Stimulated activated naive CD4-positive, alpha-beta T cell (primary cell): ENCODE data around the gene TBC1D5.
"Not testable (repeated sequence)": the region's sequence is repeated elsewhere in the genome, so short reads cannot be mapped to it uniquely, and the experiment has no call there.

Source experiments
- DNase-seq, 6 experiments: peaks; one replicate each; lab custom pipeline; 2025; lab: John Stamatoyannopoulos, UW

The TBC1D5 gene

DNA sequence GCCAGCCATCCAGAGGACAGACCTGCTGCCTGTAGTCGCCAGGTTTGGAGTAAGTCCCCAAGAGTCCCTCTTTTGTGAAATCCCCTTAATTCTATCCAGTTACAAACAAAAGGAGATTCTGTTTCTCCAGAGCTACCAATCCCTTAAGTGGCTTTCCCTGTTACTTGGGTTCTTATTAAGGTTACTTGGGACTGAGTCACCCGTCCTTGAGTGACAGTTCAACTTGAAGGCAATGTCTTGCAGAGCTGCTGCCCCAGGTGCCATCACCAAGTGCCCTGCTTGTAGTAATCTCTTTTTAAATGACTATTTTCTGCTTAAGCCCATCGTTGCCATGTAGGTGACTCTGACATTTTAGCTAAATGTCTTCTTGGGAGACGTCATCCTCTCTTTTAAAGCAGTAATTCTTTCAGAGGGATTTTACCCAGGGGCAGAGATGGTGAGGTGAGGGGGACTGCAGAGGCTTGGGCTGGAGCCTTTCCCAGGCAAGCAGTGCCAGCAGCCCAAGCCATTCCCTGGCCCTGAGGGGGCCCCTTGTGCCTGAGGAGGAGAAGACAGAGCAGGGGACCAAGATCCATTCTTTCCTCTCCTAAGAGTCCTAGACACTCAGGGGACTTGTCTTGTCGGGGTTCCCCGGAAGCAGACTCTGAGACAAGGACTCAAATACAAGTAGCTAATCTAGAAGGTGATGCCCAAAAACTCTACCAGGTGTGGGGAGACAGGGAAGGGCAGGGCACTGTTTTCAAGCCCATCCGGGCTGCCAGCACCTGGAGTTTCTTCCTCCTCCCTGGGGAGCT, 604.0 kb downstream of the TBC1D5 start:
- DNase-seq: no peak

DNA sequence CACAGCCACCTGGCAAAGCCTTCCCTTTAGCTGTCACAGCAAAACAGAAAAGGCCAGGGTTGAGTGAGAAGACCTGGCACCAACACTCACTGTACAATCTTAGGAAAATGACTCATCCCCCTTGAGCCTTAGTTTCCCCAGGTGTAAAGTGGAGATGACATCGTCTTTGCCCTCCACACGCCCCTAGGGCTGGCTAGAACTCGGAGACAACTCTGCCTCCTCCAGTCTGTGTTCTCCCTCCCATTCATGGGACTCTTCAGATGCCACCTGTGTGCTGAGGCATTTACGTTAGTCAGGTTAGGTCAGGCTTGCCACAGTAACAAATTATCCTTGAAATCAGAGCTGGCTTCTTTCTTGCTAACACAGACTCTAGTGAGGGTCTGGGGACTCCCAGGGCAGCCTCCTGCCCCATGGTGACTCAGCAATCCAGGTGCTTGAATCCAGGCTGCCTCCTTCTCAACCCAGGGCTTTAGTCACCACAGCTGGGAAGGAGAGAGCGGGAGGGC, 605.1 kb downstream of the TBC1D5 start:
- no peak for DNase-seq

DNA sequence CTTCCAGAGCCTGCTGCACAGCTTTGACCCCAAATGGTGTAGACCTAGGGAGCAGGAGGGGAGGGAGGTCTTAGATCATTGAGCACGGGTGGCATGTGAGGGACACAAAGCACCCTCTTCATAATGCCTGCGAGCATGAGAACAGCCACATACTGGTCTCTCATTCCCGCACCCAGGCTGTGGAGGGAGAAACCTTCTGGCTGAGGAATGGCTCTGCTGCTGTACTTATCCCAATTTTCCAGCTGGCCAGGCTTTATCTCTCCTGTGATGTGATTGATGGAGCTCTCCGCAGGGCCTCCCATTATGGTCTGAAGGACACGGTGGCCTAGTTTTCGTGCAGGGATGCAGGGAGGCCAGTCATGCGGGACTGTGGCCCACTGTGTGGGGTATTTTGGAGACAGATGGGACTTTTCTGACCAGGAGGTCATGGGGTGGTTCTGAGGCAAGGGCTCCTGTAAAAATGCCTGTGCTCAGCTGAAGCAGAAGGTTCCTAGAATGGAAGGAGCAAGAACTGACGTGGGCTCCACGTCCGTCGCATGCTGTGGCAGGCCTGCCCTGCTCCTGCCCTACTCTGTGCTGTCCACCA, 606.2 kb downstream of the TBC1D5 start:
- no peak for DNase-seq

DNA sequence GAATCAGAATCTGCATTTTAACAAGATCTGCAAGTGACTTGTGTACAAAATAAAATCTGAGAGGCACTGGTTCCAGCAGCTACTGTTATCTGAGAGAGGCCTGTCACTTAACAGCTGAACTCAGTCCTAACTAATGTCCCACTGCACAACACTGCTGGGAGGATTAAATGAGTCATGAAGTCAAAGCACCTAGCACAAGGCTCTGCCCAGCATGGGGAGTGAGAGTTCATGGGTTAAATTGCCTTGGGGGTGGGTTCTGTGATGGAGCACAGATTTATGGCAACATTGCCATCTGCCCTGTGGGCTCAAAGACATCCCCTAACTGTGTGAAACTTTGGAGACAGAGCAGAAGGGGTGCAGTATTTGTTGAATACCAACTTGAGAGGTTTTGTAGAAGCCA, 606.7 kb downstream of the TBC1D5 start:
- DNase-seq: no peak

DNA sequence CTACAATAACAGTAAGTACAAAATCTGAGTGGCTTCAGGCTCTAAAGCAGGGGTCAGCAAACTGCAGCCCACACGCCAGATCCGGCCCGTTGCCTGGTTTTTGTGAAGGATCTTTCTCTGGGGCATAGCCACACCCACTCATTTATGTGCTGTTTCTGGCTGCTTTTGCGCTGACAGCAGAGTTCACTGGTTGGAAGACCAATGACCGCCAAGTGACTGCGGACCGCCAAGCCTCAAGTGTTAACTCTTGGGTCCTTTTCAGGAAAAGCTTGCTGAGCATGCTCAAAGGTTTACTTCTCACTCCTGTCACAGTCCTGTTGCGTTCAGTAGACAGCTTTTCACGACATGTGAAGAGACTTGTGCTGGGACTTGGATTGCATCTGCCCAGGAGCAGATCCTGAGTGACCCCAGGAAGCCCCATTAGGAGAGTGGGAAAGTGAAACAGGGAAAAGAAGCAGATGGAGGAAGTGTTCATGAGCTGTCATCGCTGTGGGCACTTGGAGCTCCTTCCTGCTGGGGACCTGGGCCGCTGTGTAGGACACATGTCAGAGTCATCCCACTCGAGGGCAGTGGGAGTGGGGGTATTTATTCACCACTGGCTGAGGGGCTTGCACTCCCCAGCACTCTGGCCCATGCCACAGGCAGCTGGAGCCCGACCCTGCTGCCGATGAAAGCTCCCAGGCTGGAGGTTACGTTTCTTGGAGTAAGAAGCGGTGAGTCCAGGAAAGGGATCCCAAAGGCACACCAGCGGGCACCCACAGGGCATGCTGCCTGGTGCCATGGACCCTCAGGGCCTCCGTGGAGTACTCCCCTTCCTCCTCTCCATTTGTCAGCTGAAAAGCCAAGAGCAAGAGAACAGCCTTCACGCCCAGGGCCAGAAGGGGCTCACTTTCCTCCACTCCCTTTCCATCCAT, 608.5 kb downstream of the TBC1D5 start:
- no peak for DNase-seq

DNA sequence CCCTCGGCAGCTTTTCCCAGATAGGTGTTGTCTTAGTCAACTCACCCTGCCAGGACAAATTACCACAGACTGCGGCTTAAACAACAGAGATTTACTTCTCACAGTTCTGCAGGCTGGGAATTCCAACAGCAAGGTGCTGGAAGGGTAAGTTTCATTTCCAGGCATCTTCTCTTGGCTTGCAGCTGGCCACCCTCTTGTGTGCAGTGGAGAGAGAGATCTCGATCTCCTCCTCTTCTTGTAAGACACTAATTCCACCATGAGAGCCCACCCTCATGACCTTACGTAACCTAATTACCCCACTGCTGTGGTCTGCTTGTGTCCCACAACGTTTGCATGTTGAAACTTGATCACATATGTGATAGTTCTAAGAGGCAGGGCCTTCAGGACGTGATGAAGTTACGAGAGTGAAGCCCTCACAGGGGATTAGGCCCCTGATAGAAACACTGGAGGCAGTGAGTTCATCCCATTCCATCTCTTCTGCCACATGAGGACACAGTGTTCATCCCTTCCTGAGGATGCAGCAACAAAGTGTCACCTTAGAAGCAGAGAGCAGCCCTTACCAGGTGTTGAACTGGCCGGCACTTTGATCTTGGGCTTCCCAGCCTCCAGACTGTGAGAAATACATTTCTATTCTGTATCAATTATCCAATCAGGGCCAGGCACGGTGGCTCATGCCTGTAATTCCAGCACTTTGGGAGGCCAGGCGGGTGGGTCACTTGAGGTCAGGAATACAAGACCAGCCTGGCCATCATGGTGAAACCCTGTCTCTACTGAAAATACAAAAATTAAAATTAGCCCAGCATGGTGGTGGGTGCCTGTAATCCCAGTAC, 609.9 kb downstream of the TBC1D5 start:
- no peak for DNase-seq

DNA sequence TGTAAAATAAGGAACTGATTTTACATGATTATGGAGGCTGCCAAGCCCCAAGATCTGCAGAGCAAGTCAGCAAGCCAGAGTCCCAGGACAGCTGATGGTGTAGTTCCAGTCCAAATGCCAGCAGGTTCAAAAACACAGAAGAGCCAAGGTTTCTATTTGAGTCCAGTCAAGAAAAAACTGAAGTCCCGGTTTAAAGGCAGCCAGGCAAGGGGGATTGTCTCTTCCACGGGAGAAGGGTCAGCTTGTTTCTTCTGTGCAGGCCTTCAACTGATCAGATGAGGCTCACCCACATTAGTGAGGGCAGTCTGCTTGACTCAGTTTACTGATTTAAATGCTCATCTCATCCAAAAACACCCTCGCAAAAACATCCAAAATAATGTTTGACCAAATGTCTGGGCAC, 611.5 kb downstream of the TBC1D5 start:
- no peak for DNase-seq

DNA sequence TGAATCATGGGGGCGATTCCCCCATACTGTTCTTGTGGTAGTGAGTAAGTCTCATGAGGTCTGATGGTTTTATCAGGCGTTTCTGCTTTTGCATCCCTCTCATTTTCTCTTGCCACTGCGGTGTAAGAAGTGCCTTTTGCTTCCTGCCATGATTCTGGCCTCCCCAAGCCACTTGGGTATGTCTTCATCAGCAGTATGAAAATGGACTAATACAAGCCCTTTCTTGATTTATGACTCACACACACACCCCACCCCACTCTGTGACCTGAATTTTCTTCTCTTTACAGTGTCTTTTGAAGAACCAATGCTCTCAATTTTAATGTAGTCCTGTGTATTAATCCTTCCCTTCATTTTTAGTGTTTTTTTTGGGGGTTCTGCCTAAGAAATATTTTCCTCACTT, 612.9 kb downstream of the TBC1D5 start:
- DNase-seq: no peak

DNA sequence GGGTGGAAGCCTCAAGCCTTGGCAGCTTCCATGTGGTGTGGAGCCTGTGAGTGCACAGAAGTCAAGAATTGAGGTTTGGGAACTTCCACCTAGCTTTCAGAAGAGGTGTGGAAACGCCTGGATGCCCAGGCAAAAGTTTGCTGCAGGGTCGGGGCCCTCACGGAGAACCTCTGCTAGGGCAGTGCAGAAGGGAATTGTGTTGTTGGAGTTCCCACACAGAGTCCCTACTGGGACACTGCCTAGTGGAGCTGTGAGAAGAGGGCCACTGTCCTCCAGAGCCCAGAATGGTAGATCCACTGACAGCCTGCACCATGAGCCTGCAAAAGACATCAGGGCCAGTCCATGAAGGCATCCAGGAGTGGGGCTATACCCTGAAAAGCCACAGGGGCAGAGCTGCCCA, 613.8 kb downstream of the TBC1D5 start:
- not testable (repeated sequence) for DNase-seq

DNA sequence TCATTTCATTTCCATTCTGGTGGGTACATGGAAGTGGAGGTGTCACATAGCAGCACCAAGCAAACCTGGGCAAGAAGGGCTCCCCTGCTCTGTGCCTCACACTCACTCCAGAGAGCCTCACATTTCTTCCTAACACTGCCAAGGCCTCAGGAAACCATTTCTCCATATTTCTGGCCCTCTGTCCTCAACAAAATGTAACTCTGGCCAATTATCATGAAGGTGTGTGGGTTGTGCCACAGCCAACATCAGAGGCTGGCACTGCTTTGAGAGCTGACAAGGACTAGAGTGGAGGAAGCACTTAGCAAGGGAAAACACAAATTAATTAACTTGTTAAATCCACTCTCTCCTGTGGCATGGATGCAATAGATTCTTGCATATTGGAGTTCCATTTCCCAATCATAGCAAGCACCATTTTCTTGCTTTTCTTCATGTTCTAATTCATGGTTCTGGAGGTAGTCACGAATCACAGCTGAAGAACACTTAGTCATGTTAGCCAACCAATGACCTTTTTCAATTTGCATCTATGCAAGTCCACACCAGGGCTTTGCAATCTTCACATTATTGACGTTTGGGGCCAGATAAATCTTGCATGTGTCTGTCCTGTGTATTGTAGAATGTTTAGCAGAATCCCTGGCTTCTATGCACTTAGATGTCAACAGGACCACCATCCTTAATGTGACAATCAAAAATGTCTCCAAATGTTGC, 616.5 kb downstream of the TBC1D5 start:
- DNase-seq: no peak

DNA sequence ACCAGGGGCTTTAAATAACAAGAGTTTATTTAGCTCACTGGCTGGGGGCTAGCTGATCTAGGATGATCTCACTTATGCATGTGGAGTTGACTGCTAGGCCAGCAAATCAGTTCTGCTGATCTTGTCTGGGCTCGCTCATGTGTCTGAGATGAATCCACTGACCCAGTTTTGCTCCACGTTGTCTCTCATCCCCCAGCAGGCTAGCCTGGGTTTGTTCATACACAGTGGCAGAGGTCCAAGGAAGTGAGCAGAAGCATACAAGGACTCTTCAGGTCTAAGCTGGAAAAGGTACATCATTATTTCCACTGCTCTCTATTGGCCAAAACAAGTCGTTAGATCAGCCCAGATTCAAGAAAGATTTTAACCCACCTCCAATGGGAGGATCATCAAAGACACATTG, 619.7 kb downstream of the TBC1D5 start:
- no peak for DNase-seq

DNA sequence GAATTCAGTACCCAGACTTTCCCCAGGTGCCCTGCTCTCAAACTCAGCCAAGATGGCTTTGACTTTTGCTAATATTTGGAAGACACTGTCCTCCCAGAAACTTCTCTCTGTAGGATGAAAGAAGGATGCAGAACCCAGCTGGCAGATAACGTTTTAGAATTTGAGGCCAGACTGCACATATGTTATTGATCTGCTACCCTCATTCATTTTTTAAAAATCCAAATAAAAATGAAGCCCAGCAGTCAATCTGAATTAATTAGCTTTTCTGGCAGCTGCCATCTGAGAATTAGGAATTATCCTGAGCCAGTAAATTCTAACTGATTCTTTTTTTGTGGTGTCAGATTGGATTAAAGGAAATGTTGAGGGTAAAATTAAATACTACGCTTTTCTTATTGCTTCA, 621.1 kb downstream of the TBC1D5 start:
- DNase-seq: no peak

DNA sequence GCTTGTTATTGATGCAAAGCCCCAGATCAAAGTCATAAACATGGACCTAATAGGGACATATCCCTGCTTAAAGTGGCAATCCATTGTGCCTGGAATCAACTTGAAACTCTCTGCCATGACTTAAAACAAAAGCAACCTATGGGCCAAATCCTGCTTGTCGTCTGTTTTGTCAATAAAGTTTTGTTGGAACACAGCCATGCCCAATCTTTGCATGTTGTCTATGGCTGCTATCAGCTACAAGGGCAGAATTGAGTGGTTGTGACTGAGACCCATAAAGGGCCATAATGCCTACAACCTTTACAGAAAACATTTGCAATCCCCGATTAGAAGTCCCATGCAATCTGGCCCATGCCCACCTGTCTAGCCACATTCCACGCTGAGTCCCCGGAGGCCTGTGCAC, 622.3 kb downstream of the TBC1D5 start:
- no peak for DNase-seq

DNA sequence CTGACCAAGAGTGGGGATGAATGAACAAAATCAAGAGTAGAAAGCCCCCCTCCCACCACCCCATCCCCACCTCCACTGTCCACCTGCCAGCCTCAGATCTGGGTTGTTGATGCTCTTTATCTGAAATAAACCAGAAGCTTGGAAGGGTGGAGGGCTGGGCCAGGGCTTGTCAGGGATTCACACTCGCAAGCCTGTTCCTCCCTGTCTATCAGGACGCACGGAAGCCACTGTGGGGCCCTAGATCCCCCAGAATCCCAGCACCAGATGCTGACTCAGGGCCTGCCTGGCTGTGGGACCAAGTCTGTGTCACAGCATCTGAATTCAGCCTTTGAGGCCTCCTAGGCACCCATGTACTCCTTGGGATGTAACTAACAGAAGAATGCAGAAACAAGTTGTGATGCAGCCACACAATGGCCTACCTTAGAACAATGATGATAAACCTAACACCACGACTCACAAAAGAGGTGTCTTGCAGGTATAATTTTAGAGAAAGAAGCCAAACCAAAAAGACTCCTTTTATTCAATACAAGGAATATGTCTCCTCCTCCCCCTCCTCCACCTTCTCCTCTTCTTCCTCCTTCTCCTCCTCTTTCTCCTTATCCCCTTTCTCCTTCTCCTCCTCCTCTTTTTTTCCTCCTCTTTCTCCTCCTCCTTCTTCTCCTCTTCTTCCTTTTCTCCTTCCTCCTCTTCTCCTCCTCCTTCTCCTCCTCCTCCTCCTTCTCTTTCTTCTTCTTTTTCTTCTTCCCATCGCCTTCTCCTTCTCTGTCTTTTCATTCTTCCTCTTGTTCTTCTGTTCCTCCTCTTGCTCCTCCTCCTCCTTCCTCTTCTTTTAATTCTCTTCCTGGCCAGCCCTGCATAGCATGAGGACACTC, 623.0 kb downstream of the TBC1D5 start:
- no peak for DNase-seq

DNA sequence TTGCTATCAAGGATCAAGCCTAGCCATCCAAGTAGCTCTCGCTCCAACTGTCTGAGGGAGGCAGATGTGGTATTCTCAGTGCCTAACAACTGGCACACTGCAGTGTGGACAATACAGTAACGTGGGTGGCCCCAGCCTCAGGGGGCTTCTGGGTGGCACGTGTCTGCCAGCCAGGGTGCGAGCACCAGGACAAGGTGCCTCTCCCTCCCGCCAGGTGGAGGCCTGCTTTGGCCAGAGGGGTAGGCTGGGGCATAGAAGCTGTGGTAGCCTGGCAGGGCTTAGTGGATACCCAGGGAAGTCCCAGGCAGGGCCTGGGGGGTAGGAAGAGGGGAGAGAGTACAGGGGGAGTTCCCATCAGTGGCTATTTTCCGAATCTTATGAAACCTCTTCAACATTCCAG, 623.7 kb downstream of the TBC1D5 start:
- DNase-seq: no peak

DNA sequence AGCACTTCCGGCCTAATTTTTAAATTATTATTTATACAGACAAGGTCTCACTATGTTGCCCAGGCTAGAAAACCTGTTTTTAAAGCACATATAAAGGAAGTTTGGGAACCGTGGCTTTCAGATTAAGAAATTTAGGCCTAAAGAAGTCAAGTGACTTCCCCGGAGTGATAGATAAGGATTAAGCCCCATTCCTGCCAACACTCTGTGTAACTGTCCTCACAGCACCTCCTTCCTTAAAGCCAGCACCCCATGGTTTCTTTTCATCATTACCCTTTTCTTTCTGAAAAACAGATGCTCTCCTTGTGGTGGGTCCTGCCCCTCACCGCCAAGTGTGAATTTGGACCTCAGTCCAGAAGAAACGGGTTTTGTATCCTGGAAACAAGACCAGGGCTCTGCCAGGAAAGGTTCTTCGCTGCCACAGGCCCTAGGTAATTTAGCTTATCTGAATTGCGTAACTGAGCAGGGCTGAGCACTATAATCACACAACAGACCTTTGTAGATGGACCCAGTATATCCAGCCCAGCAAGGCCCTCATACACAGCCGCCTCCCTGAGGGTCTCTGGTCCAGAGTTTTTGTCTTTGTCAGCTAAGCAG, 626.3 kb downstream of the TBC1D5 start:
- no peak for DNase-seq

DNA sequence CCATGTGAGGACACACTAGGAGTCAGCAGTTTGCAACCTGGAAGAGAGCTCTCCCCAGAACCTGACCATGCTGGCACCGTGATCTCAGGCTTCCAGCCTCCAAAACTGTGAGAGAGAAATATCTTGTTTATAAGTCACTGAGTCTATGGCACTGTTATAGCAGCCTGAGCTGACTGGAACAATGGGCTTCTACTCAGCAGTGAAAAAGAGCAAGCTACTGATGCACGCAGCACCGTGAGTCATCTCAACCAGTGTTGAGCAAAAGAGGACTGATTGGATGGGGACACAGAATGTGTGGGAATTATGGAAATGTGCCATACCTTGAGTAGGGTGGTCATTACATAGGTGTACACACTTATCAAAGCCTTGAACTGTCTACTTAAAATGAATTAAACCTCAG, 627.2 kb downstream of the TBC1D5 start:
- no peak for DNase-seq

DNA sequence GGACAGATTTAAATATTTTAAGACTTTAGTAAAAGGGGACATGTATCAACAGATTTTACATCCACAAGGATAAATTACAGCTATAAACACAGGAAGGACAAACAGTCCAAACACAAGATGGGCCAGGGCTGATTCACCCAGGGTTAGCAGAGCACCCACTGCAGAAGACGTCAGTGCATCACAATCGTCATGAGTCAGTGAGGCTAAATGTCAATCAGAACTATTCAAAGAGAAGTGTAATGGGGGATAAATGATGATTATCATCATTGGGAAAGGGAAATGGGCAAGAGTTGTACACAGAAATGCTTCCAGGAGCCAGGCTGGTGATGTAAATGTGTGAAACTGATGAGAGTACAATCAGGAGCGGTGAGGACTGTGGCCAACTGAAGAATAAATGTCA, 630.8 kb downstream of the TBC1D5 start:
- DNase-seq: no peak

DNA sequence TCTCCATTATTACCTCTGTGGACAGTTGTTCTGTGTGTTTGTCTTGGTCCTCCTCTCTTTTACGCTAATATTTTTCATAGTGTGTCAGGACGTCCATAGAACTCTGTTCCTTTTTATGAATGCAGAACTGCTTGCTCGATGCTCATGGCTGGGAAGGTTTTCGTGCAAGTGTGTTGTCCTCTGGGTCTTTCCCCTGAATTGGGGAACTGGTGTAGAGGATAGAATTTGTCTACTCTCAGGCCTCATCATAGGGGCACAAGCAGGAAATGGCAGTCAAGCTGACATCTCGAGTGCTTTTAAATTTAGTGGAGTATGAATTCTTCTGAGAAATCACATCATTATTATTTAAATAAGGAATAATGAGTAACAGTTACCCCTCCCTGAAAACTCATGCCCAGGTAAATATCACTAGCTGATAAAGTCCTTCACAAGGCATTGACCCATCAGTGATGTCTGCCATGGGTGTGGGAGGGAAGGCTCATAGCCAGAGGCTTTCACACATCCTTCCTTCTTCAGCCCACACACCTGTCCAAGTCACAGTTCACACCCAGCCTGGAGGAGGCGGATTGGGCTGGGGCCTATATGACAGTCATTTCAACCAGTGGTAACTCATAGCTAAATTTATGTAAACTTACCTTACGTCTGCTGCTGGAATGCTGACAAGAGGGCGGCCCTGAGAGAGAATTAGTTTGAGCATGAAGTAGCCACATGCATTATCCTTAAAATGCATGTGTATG, 631.6 kb downstream of the TBC1D5 start:
- no peak for DNase-seq
